Measurements from ENCODE around the gene IGFALS. TPM values are rescaled to one million over a fixed set of nuclear protein-coding genes. Genes with fewer than 3 reads are reported as not detected.

IGFALS gene
- total RNA-seq, 1 donor from 2014 or later: not detected

GRCh38 chr16:1791256-1791942 lies 2.1 kb downstream of the IGFALS start:
- Mint-ChIP-seq H3K36me3 (ENCODE audit: low read depth, unreplicated experiment) (peaks cover 3% of the 10 kb centered on the region), H3K4me3 (ENCODE audit: unreplicated experiment) (no peak overlapping the region), H3K27me3 (ENCODE audit: unreplicated experiment) (no peaks in the 10 kb centered on the region), H3K4me1 (ENCODE audit: unreplicated experiment) (no peaks in the 10 kb centered on the region), H3K27ac (ENCODE audit: unreplicated experiment) (no peak overlapping the region), H3K9me3 (ENCODE audit: unreplicated experiment) (no peaks in the 10 kb centered on the region)
- peak; percentile 4 for DNase-seq (ENCODE audit: low spot score)
- TF ChIP-seq, protein P1, sequence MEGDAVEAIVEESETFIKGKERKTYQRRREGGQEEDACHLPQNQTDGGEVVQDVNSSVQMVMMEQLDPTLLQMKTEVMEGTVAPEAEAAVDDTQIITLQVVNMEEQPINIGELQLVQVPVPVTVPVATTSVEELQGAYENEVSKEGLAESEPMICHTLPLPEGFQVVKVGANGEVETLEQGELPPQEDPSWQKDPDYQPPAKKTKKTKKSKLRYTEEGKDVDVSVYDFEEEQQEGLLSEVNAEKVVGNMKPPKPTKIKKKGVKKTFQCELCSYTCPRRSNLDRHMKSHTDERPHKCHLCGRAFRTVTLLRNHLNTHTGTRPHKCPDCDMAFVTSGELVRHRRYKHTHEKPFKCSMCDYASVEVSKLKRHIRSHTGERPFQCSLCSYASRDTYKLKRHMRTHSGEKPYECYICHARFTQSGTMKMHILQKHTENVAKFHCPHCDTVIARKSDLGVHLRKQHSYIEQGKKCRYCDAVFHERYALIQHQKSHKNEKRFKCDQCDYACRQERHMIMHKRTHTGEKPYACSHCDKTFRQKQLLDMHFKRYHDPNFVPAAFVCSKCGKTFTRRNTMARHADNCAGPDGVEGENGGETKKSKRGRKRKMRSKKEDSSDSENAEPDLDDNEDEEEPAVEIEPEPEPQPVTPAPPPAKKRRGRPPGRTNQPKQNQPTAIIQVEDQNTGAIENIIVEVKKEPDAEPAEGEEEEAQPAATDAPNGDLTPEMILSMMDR (IDR thresholded peaks at IDR 0.05; ENCODE audit: unreplicated experiment): no peak

DNA sequence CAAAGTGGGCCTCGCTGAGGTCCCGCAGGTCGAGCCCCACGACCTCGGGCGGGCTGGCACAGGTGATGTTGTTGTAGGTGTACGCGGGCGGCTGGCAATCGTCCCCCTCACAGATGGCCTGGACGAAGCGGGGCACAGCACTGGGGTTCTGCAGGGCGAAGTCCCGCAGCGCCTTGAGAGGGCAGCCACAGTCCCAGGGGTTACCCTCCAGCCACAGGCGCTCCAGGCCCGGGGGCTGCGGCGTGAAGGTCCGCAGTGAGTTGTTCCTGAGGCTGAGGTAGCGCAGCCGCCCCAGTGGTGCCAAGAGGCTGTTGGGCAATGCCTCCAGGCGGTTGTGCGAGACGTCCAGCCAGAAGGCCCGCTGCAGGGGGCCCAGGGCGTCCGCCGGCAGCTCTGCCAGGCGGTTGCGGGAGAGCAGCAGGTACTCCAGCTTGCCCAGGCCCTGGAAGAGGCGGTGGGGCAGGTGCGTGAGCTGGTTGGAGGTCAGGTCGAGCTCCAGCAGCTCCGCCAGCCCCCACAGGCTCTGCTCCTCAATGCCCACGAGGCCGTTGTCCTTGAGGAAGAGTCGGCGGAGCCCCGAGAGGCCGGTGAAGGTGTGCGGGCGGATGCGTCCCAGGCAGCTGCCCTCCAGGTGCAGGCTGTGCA lies 2.8 kb downstream of the IGFALS start:
- no peak overlapping the region for H3K27ac Mint-ChIP-seq (ENCODE audit: unreplicated experiment)
- TF ChIP-seq, protein P1 (IDR thresholded peaks at IDR 0.05; ENCODE audit: unreplicated experiment): no peak

DNA sequence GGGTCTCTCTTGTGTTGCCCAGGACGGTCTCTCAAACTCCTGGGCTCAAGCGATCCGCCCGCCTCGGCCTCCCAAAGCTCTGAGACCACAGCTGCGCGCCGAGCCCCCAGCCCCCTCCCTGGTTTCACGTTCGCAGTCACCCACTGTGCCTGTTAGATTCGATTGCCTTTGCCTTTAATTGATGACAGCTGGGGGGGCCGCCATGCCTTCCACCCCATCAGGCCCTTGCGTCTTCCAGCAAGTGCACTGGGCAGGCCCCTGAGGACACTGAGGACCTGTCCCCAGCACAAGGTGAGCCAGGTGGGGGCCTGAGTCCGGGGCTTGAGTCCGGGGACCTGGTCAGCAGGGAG lies 3.3 kb downstream of the IGFALS start:
- no peak overlapping the region for H3K27ac Mint-ChIP-seq (ENCODE audit: unreplicated experiment)
- H3K9me3 Mint-ChIP-seq (ENCODE audit: unreplicated experiment): no peaks in the 10 kb centered on the region
- H3K27me3 Mint-ChIP-seq (ENCODE audit: unreplicated experiment): no peaks in the 10 kb centered on the region

More for the DNA sequence above, 2.8 kb downstream of the IGFALS start:
- peak; percentile 4 for DNase-seq (ENCODE audit: low spot score)
- no peak overlapping the region for H3K4me3 Mint-ChIP-seq (ENCODE audit: unreplicated experiment)
- H3K9me3 Mint-ChIP-seq (ENCODE audit: unreplicated experiment): no peaks in the 10 kb centered on the region
- H3K36me3 Mint-ChIP-seq (ENCODE audit: low read depth, unreplicated experiment): peaks cover 3% of the 10 kb centered on the region
- H3K4me1 Mint-ChIP-seq (ENCODE audit: unreplicated experiment): no peaks in the 10 kb centered on the region
- H3K27me3 Mint-ChIP-seq (ENCODE audit: unreplicated experiment): no peaks in the 10 kb centered on the region

DNA sequence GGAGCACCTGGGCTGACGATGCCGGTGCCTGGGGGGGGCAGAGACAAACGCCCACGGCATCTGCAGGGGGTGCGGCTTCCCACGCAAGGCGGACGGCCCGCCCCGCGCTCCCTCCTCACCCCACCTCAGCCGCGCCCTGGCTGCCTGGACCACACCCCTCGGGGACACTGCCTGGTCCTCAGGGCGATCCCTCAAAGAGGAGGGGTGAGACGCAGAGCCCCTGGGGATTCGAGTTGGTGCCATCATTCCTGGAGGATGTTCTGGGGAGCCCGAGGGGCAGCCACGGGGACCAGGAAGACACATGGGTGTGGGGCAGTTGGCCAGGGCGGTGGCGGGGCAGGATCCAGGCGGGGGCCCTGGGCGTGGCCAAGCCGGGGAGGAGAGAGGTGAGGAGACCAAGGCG lies 3.9 kb downstream of the IGFALS start:
- H3K4me1 Mint-ChIP-seq (ENCODE audit: unreplicated experiment): no peaks in the 10 kb centered on the region
- TF ChIP-seq, protein P1 (IDR thresholded peaks at IDR 0.05; ENCODE audit: unreplicated experiment): no peak
- DNase-seq (ENCODE audit: low spot score): no peak
- peaks cover 3% of the 10 kb centered on the region for H3K36me3 Mint-ChIP-seq (ENCODE audit: low read depth, unreplicated experiment)
- H3K4me3 Mint-ChIP-seq (ENCODE audit: unreplicated experiment): no peak overlapping the region
- H3K27me3 Mint-ChIP-seq (ENCODE audit: unreplicated experiment): no peaks in the 10 kb centered on the region
- H3K27ac Mint-ChIP-seq (ENCODE audit: unreplicated experiment): no peak overlapping the region
- H3K9me3 Mint-ChIP-seq (ENCODE audit: unreplicated experiment): no peaks in the 10 kb centered on the region

More for the DNA sequence above, 3.3 kb downstream of the IGFALS start:
- Mint-ChIP-seq H3K4me1 (ENCODE audit: unreplicated experiment) (no peaks in the 10 kb centered on the region), H3K4me3 (ENCODE audit: unreplicated experiment) (no peak overlapping the region), H3K36me3 (ENCODE audit: low read depth, unreplicated experiment) (peaks cover 3% of the 10 kb centered on the region)
- DNase-seq (ENCODE audit: low spot score): no peak
- TF ChIP-seq, protein P1 (IDR thresholded peaks at IDR 0.05; ENCODE audit: unreplicated experiment): no peak

- H3K4me1 Mint-ChIP-seq (ENCODE audit: unreplicated experiment): no peaks in the 10 kb centered on the region
- H3K27ac Mint-ChIP-seq (ENCODE audit: unreplicated experiment): no peak overlapping the region
- no peaks in the 10 kb centered on the region for H3K27me3 Mint-ChIP-seq (ENCODE audit: unreplicated experiment)
- TF ChIP-seq, protein P1 (IDR thresholded peaks at IDR 0.05; ENCODE audit: unreplicated experiment): no peak
- peak; percentile 2 for DNase-seq (ENCODE audit: low spot score)
- H3K36me3 Mint-ChIP-seq (ENCODE audit: low read depth, unreplicated experiment): peaks cover 3% of the 10 kb centered on the region
- no peaks in the 10 kb centered on the region for H3K9me3 Mint-ChIP-seq (ENCODE audit: unreplicated experiment)
- H3K4me3 Mint-ChIP-seq (ENCODE audit: unreplicated experiment): peak overlapping the region; percentile 42
Measured at GRCh38 chr16:1788708-1789100, 4.8 kb downstream of the IGFALS start.

Measured in endothelial cell (in vitro differentiated cells).